ENCODE results near the gene PRTG.

The PRTG gene

DNA sequence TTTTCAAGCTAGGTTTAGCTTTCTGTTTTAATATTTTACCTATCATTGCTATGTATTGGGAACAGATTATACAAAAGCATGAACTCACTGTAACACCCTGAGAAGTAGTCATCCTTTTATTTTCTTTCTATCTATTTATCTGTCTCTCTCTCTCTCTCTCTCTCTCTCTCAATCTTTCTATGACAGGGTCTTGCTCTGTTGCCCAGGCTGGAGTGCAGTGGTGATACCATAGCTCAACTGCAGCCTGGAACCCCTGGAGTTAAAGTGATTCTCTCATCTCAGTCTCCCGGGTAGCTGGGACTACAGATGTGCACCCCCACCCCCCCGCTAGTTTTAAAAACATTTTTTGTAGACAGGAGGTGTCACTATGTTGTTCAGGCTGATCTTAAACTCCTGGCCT, 28.9 kb downstream of the PRTG start:
- DNase-seq (ENCODE audit: low read depth): no peak
- no peak overlapping the region for H3K4me3 ChIP-seq (ENCODE audit: control insufficient read depth, low read depth, low read length)
- TF ChIP-seq, protein P1, sequence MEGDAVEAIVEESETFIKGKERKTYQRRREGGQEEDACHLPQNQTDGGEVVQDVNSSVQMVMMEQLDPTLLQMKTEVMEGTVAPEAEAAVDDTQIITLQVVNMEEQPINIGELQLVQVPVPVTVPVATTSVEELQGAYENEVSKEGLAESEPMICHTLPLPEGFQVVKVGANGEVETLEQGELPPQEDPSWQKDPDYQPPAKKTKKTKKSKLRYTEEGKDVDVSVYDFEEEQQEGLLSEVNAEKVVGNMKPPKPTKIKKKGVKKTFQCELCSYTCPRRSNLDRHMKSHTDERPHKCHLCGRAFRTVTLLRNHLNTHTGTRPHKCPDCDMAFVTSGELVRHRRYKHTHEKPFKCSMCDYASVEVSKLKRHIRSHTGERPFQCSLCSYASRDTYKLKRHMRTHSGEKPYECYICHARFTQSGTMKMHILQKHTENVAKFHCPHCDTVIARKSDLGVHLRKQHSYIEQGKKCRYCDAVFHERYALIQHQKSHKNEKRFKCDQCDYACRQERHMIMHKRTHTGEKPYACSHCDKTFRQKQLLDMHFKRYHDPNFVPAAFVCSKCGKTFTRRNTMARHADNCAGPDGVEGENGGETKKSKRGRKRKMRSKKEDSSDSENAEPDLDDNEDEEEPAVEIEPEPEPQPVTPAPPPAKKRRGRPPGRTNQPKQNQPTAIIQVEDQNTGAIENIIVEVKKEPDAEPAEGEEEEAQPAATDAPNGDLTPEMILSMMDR (conservative IDR thresholded peaks at IDR 0.05; ENCODE audit: control insufficient read depth, insufficient read depth, low read depth, low read length): no peak

DNA sequence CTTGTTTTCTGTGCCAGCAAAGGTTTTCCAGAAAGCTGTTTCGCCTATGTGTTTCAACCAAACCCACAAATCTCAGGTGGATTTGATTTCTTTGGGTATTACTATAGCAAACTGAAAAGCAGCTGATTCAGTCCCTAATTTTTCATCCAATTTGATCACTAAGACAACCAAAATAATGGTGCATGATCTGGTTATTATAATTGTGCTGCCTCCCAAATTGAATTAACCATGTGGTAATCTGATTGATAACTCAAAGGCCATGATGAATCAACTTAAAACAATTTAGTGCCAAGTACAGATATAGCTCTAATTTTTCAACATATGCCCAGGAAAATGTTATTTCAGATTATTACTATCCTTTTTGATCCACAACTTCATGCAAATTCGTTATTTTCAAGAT, 30.6 kb downstream of the PRTG start:
- H3K4me3 ChIP-seq (ENCODE audit: control insufficient read depth, low read depth, low read length): no peak overlapping the region
- DNase-seq (ENCODE audit: low read depth): no peak
- TF ChIP-seq, protein P1 (conservative IDR thresholded peaks at IDR 0.05; ENCODE audit: control insufficient read depth, insufficient read depth, low read depth, low read length): no peak

DNA sequence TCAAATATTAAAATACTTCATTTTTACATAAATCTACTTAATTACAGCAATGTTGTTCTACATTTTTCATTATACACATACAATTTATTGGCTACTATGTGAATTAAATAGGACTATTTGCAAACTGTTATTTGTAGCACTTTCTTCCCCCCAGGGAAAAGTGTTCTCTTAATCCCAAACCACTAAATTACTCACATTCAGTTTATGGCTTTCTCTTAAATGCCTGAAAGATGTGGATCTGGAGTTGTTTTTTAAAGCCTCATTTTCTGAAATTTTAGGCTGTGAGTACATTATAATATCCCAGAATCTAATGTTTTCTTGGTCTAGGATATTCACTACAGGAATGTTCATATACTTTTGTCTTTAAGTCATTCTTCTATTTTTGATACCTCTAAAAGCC, 32.7 kb downstream of the PRTG start:
- DNase-seq (ENCODE audit: low read depth): peak; percentile 48
- no peak overlapping the region for H3K4me3 ChIP-seq (ENCODE audit: control insufficient read depth, low read depth, low read length)
- TF ChIP-seq, protein P1 (conservative IDR thresholded peaks at IDR 0.05; ENCODE audit: control insufficient read depth, insufficient read depth, low read depth, low read length): no peak

DNA sequence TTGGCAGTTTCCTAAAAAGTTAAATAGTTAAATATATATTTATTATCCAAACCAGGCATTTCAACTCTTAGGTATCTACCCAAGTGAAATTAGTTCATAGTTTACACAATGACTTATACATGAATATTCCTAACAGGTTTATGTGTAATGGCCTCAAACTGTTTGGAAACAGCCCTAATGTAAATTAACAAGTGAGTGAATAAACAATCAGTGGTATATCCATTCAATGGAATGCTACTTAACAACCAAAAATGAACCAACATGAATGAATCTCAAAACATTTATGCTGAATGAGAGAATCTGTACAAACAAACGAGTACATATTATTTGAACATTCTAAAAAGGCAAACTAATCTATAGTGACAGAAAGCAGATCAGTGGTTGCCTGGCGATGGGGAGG, 33.5 kb downstream of the PRTG start:
- no peak overlapping the region for H3K4me3 ChIP-seq (ENCODE audit: control insufficient read depth, low read depth, low read length)
- no peak for DNase-seq (ENCODE audit: low read depth)
- TF ChIP-seq, protein P1 (conservative IDR thresholded peaks at IDR 0.05; ENCODE audit: control insufficient read depth, insufficient read depth, low read depth, low read length): no peak

DNA sequence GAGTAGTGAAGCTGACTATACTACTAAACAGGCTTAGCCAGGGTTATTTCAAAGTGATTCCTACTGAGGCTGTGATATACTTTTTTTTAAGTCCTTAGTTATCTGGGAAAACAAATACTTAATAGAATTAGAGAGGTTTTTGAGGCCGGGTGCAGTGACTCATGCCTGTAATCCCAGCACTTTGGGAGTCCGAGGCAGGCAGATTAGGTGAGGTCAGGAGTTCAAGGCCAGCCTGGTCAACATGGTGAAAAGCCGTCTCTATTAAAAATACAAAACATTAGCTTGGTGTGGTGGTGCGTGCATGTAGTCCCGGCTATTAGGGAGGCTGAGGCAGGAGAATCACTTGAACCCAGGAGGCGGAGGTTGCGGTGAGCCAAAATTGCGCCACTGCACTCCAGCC, 34.2 kb downstream of the PRTG start:
- TF ChIP-seq, protein P1 (conservative IDR thresholded peaks at IDR 0.05; ENCODE audit: control insufficient read depth, insufficient read depth, low read depth, low read length): no peak
- no peak for DNase-seq (ENCODE audit: low read depth)

DNA sequence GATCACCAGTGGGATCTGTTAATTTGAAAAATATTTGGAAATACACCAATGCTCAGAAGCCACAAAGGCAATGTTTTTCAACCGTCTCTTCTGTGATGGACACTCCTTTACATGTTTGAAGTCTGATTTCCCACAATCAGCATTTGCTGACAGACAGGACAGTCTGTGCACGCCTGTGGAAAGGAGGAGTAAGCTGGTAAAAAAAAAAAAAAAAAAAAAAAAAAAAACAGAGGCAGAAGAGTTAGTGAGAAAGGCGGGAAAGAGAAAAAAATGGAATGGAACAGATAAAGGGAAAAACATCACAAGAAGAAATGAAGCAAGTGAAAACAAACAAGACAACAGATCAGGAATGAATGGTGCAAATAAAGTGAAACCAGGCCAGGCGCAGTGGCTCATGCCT, 35.0 kb downstream of the PRTG start:
- H3K4me3 ChIP-seq (ENCODE audit: control insufficient read depth, low read depth, low read length): no peak overlapping the region
- TF ChIP-seq, protein P1 (conservative IDR thresholded peaks at IDR 0.05; ENCODE audit: control insufficient read depth, insufficient read depth, low read depth, low read length): no peak
- DNase-seq (ENCODE audit: low read depth): no peak

More for the DNA sequence above, 34.2 kb downstream of the PRTG start:
- no peak overlapping the region for H3K4me3 ChIP-seq (ENCODE audit: control insufficient read depth, low read depth, low read length)

DNA sequence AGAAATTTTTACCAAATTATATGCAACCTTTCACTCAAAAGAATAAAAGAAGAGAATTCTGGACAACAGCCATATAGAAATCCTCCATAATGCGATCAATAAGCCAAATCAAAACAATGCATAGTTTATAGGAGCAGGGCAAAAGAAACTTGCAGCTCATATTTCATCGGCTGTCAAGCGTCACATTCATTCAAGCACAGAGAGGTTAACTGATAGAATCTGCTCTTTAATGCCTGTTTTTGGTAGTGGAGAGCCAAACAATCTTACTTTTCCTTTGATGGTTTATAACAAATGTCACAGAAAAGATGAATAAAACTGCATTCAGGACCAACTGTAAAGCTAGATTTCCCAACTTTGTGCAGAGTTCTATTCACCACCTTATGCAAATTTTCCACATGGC, 35.4 kb downstream of the PRTG start:
- TF ChIP-seq, protein P1 (conservative IDR thresholded peaks at IDR 0.05; ENCODE audit: control insufficient read depth, insufficient read depth, low read depth, low read length): no peak
- no peak overlapping the region for H3K4me3 ChIP-seq (ENCODE audit: control insufficient read depth, low read depth, low read length)
- DNase-seq (ENCODE audit: low read depth): no peak
